Peyer's patch (tissue), 4 donors: ENCODE results near the gene DCUN1D3. TPM values are rescaled to one million over a fixed set of nuclear protein-coding genes. Genes with fewer than 3 reads are reported as not detected.

Experiments used
- DNase-seq, 3 donors: peaks; one replicate each; pipeline ENCODE4 v3.0.0-alpha.2; 2017 to 2019
- H3K27ac ChIP-seq, 4 donors: fragments of 200-600 bp; sonication (generic); one replicate each; pipeline ENCODE4 v1.5.1; 2016 to 2019
- H3K27me3 ChIP-seq, 2 donors: fragments of 200-600 bp; sonication (generic); one replicate each; pipeline ENCODE4 v1.5.1; 2019
- H3K36me3 ChIP-seq, 3 donors: fragments of 200-600 bp; sonication (generic); one replicate each; pipeline ENCODE4 v1.5.1; 2016 to 2019
- H3K4me1 ChIP-seq, 4 donors: fragments of 200-600 bp; sonication (generic); one replicate each; pipeline ENCODE4 v1.5.1; 2016 to 2019
- H3K4me3 ChIP-seq, 4 donors: fragments of 200-600 bp; sonication (generic); 1 replicate in 3 of 4; 2 replicates in 1 of 4; pipeline ENCODE4 v1.5.1; 2016 to 2019; ENCODE audit warnings: mild to moderate bottlenecking in 1 of 4
- H3K9me3 ChIP-seq, 4 donors: fragments of 200-600 bp; sonication (generic); one replicate each; pipeline ENCODE4 v1.5.1; 2016 to 2019; ENCODE audit warnings: mild to moderate bottlenecking in 1 of 4
- CTCF ChIP-seq, 6 experiments: fragments of 450-650 bp in 4 of 6; fragments of 200-600 bp in 2 of 6; sonication (generic) in 1 of 6; IDR thresholded peaks; one replicate each; pipeline ENCODE4 v1.5.1; 2017 to 2019; ENCODE audit warnings: antibody characterized with exemption in 6 of 6, mild to moderate bottlenecking in 3 of 6, moderate library complexity in 1 of 6
- POLR2A ChIP-seq, 2 donors: fragments of 450-650 bp; IDR thresholded peaks; one replicate each; pipeline ENCODE4 v1.5.1; 2017; ENCODE audit warnings: antibody characterized with exemption in 2 of 2, mild to moderate bottlenecking in 2 of 2, moderate library complexity in 2 of 2
- total RNA-seq, 4 donors: library from RNA; depleted of rRNA; stranded (reverse); fragments of >200 nt; gene quantifications; one replicate each; pipeline ENCODE4 v1.1.0, GENCODE V29; 2016

Gene DCUN1D3
- total RNA-seq, 4 donors from 2014 or later, result 6.5 to 12.2 (median 9.5) TPM

DNA sequence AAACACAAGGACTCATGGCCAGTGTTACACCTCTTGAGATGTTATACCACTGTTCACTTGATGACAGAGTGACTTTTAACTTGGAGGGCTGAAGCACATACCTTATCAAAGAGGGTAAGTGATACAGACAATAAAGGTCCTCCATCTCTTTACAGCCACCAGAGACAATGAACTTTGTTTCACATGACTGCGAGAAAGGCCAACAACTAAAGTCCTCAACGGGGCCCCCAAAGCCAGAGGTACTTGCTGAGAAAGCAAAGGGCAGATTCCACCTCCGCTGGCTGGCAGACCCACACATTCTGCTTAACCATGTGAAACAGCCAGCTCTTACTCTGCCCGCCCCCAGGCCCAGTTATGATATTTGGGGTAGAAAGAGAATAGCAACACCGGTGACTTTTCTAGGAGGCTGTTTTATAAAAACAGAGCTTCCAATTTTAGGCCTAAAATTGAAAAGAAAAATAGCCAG is 21.4 kb downstream of the DCUN1D3 start:
- H3K27ac ChIP-seq, result no peak overlapping the region
- no peak overlapping the region for H3K4me3 ChIP-seq
- H3K36me3 ChIP-seq, result no peaks in the 10 kb centered on the region
- H3K27me3 ChIP-seq, result no peaks in the 10 kb centered on the region
- H3K9me3 ChIP-seq, result no peaks in the 10 kb centered on the region
- peaks cover 0 to 11% (median 3%) of the 10 kb centered on the region in 4 donors for H3K4me1 ChIP-seq
- no peak for DNase-seq
- TF ChIP-seq CTCF (IDR thresholded peaks at IDR 0.05) (no peak), POLR2A (IDR thresholded peaks at IDR 0.05) (no peak)

DNA sequence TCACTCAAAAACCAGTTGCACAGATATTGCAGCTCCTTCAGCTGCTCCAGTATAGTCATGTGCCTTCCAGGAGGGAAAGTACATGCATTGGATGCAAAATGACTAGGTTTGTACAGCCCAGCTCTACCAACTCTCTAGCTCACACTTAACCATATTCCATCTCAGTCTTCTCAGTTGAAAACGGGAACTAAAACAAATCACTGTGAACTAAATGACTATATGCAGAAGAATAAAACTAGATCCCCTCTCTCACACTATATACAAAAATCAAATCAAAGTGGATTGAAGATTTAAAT is 24.9 kb downstream of the DCUN1D3 start:
- Histone ChIP-seq H3K4me3 (no peak overlapping the region), H3K4me1 (peaks cover 0 to 17% (median 3%) of the 10 kb centered on the region in 4 donors), H3K27ac (peak overlapping the region in 1 of 4 donors; percentile 61), H3K27me3 (no peaks in the 10 kb centered on the region), H3K36me3 (no peaks in the 10 kb centered on the region), H3K9me3 (no peaks in the 10 kb centered on the region)
- TF ChIP-seq POLR2A (IDR thresholded peaks at IDR 0.05) (no peak), CTCF (IDR thresholded peaks at IDR 0.05) (no peak)
- DNase-seq, result no peak

- peaks cover 0 to 16% (median 3%) of the 10 kb centered on the region in 4 donors for H3K4me1 ChIP-seq
- H3K4me3 ChIP-seq, result peak overlapping the region in 1 of 4 donors; percentile 20
- no peaks in the 10 kb centered on the region for H3K9me3 ChIP-seq
- DNase-seq, result no peak
- no peaks in the 10 kb centered on the region for H3K27me3 ChIP-seq
- TF ChIP-seq POLR2A (IDR thresholded peaks at IDR 0.05) (no peak), CTCF (IDR thresholded peaks at IDR 0.05) (no peak)
- H3K27ac ChIP-seq, result peak overlapping the region in 3 of 4 donors; percentile 29 to 61 (median 32)
- no peaks in the 10 kb centered on the region for H3K36me3 ChIP-seq
Measured at GRCh38 chr16:20874088-20874581, 26.0 kb downstream of the DCUN1D3 start.

DNA sequence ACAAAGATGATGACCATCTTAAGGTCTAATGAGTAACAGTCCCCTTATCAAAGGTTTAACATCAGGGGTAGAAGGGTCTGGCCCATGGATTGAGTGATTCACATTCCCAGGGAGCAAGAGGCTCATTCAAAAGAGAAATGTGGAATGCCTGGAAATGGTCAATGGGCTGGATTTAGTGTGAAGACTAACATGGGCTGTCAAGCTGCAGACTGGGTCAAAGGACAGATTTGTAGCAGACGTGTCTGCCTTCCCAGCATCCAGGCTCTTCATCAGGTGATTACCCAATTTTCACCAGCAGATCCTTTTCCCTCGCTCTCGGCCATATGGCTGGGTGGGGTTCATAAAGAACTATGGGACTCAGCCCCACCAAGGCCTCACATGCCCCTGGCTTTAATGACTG is 26.8 kb downstream of the DCUN1D3 start:
- Histone ChIP-seq H3K27ac (peak overlapping the region in 1 of 4 donors; percentile 61), H3K4me1 (peaks cover 0 to 18% (median 3%) of the 10 kb centered on the region in 4 donors), H3K36me3 (no peaks in the 10 kb centered on the region), H3K27me3 (no peaks in the 10 kb centered on the region), H3K4me3 (no peak overlapping the region), H3K9me3 (no peaks in the 10 kb centered on the region)
- no peak for DNase-seq
- TF ChIP-seq POLR2A (IDR thresholded peaks at IDR 0.05), result no peak
- no peak for TF ChIP-seq CTCF (IDR thresholded peaks at IDR 0.05)

GRCh38 chr16:20871941-20872815 is 28.0 kb downstream of the DCUN1D3 start:
- no peaks in the 10 kb centered on the region for H3K9me3 ChIP-seq
- H3K27me3 ChIP-seq, result no peaks in the 10 kb centered on the region
- TF ChIP-seq CTCF (IDR thresholded peaks at IDR 0.05) (no peak), POLR2A (IDR thresholded peaks at IDR 0.05) (no peak)
- H3K36me3 ChIP-seq, result no peaks in the 10 kb centered on the region
- H3K27ac ChIP-seq, result no peak overlapping the region
- no peak for DNase-seq
- H3K4me1 ChIP-seq, result peaks cover 0 to 27% (median 3%) of the 10 kb centered on the region in 4 donors
- no peak overlapping the region for H3K4me3 ChIP-seq
